Measurements from ENCODE around the gene CMC1.
"Not testable (repeated sequence)": the region's sequence is repeated elsewhere in the genome, so short reads cannot be mapped to it uniquely, and the experiment has no call there.

CMC1 gene, protein sequence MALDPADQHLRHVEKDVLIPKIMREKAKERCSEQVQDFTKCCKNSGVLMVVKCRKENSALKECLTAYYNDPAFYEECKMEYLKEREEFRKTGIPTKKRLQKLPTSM

GRCh38 chr3:28241221-28242160 is at the start of gene CMC1:
Gene CMC1 (plus strand): TSS chr3:28241619. CDS start chr3:28241794, 175 bp downstream.
- Histone ChIP-seq H3K27ac (peak within 1 kb of the TSS; percentile 73 to 95 (median 89)), H3K4me3 (peak within 1 kb of the TSS; percentile 77 to 95 (median 85)), H3K4me2 (peak within 1 kb of the TSS; percentile 75 to 92 (median 83)), H3K9me3 (replicated peaks in 1 of 11) (peaks cover 0 to 25% (median 11%) of the 10 kb centered on the region in 11 experiments; a peak in 14 of 22 replicates), H3K27me3 (no peaks in the 10 kb centered on the region), H3K9ac (peak within 1 kb of the TSS; percentile 85 to 93 (median 90)), H3K36me3 (peaks cover 0 to 17% (median 10%) of the 10 kb centered on the region in 11 experiments; a peak in 10 of 22 replicates), H4K20me1 (peaks cover 0 to 5% (median 0%) of the 10 kb centered on the region in 11 experiments; a peak in 1 of 22 replicates), H3K4me1 (peaks cover 13 to 40% (median 26%) of the 10 kb centered on the region in 10 experiments)
- no peak for TF ChIP-seq Cebpa-rat (IDR thresholded peaks at IDR 0.05)

- no peaks in the 10 kb centered on the region for H3K4me1 ChIP-seq
- peaks cover 22 to 37% (median 32%) of the 10 kb centered on the region in 11 experiments for H3K9me3 ChIP-seq (replicated peaks in 1 of 11)
- no peak overlapping the region for H3K4me3 ChIP-seq
- no peaks in the 10 kb centered on the region for H3K27me3 ChIP-seq
- H3K27ac ChIP-seq, result no peak overlapping the region
- H3K4me2 ChIP-seq, result no peak overlapping the region
- no peaks in the 10 kb centered on the region for H4K20me1 ChIP-seq
- no peak for TF ChIP-seq Cebpa-rat (IDR thresholded peaks at IDR 0.05)
- H3K36me3 ChIP-seq, result peaks cover 0 to 8% (median 0%) of the 10 kb centered on the region in 11 experiments; a peak in 1 of 22 replicates
- H3K9ac ChIP-seq, result no peak overlapping the region
These were observed 43.3 kb upstream of the CMC1 start for GRCh38 chr3:28198161-28198560.

- Histone ChIP-seq H3K4me3 (no peak overlapping the region), H3K4me1 (no peaks in the 10 kb centered on the region), H3K36me3 (peaks cover 0 to 8% (median 0%) of the 10 kb centered on the region in 11 experiments; a peak in 1 of 22 replicates), H3K9ac (no peak overlapping the region), H3K27me3 (no peaks in the 10 kb centered on the region), H3K9me3 (replicated peaks in 1 of 11) (peaks cover 22 to 45% (median 38%) of the 10 kb centered on the region in 11 experiments), H3K27ac (no peak overlapping the region), H4K20me1 (no peaks in the 10 kb centered on the region), H3K4me2 (no peak overlapping the region)
- no peak for TF ChIP-seq Cebpa-rat (IDR thresholded peaks at IDR 0.05)
These were observed 42.4 kb upstream of the CMC1 start for GRCh38 chr3:28198974-28199373.

GRCh38 chr3:28199643-28200042 is 41.8 kb upstream of the CMC1 start:
- H3K4me2 ChIP-seq, H3K36me3 ChIP-seq, H3K4me1 ChIP-seq, H3K27ac ChIP-seq, H3K27me3 ChIP-seq, H3K9ac ChIP-seq, H4K20me1 ChIP-seq, H3K4me3 ChIP-seq: not testable (repeated sequence)
- H3K9me3 ChIP-seq (replicated peaks in 1 of 11), result peaks cover 22 to 47% (median 38%) of the 10 kb centered on the region in 11 experiments

GRCh38 chr3:28200366-28200848 is 41.0 kb upstream of the CMC1 start:
- not testable (repeated sequence) for H3K27ac ChIP-seq, H3K36me3 ChIP-seq, H3K4me2 ChIP-seq, H3K27me3 ChIP-seq, H3K4me1 ChIP-seq, H3K9ac ChIP-seq, H4K20me1 ChIP-seq, H3K4me3 ChIP-seq
- peaks cover 22 to 52% (median 38%) of the 10 kb centered on the region in 11 experiments for H3K9me3 ChIP-seq (replicated peaks in 1 of 11)

DNA sequence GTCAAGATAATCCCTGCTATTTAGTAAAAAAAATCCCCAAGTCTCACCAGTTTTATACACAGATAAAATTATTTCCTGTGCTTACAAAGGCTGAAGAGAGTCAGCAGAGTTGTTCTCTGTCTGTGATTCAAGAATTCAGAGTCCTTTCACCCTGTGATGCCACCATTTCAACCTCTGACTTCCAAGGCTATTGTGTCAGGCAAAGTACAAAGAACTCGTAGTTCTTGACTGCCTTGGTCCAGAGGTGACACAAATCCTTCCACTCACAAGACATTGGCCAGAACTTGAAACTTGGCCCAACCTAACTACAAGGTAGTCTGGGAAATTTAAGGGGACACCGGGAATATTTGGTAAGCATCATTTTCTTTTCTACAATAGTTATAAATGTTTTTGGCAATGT is 34.9 kb upstream of the CMC1 start:
- Histone ChIP-seq H3K9ac (no peak overlapping the region), H3K4me2 (no peak overlapping the region), H3K27ac (no peak overlapping the region), H3K4me3 (no peak overlapping the region), H3K36me3 (no peaks in the 10 kb centered on the region), H4K20me1 (no peaks in the 10 kb centered on the region), H3K9me3 (replicated peaks in 1 of 11) (peaks cover 0 to 42% (median 16%) of the 10 kb centered on the region in 11 experiments; a peak in 14 of 22 replicates), H3K4me1 (peaks cover 0 to 11% (median 8%) of the 10 kb centered on the region in 10 experiments; a peak in 8 of 20 replicates), H3K27me3 (no peaks in the 10 kb centered on the region)
- no peak for TF ChIP-seq Cebpa-rat (IDR thresholded peaks at IDR 0.05)

GRCh38 chr3:28207000-28207733 is 34.3 kb upstream of the CMC1 start:
- H3K36me3 ChIP-seq, result no peaks in the 10 kb centered on the region
- H4K20me1 ChIP-seq, result no peaks in the 10 kb centered on the region
- H3K9me3 ChIP-seq (replicated peaks in 1 of 11), result peaks cover 0 to 41% (median 15%) of the 10 kb centered on the region in 11 experiments; a peak in 13 of 22 replicates
- H3K27ac ChIP-seq, result no peak overlapping the region
- H3K4me3 ChIP-seq, result no peak overlapping the region
- H3K4me2 ChIP-seq, result no peak overlapping the region
- no peaks in the 10 kb centered on the region for H3K27me3 ChIP-seq
- no peak for TF ChIP-seq Cebpa-rat (IDR thresholded peaks at IDR 0.05)
- peaks cover 0 to 15% (median 9%) of the 10 kb centered on the region in 10 experiments; a peak in 8 of 20 replicates for H3K4me1 ChIP-seq
- no peak overlapping the region for H3K9ac ChIP-seq

DNA sequence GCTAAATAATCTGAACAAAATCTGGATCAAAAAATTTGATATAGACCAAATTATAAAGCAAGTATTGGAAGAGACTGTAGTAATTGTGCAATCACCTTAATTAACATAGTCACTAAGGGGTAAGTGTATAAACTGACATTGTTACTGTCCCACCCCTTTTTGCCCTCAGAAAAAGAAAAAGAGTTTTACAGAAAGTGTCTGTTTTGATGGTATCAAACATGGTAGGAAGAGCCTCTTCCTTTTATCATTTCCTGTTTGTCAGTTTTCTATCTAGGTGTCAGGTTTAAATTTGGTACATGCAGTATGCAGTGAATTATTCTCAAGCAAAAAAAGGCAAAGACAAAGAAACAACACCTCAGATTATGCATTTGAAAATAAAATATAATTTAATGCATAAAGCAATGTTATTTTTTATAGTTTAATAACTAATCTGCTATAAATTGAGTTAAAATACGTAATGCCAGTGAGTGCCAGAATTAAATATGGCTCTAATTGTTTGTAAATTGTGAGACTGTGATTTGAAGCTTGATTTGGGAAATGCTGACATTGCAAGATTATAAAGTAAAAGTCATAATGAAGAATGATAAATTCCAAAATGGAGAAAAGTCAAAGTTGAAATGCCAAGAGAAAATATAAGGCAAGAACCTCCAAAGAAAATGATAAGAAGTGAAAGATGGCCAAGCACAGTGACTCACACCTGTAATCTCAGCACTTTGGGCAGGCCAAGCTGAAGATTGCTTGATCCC is 30.3 kb upstream of the CMC1 start:
- no peak overlapping the region for H3K27ac ChIP-seq
- peaks cover 0 to 15% (median 9%) of the 10 kb centered on the region in 10 experiments; a peak in 8 of 20 replicates for H3K4me1 ChIP-seq
- H3K4me2 ChIP-seq, result peak overlapping the region in 5 of 11 experiments; percentile 9 to 51 (median 17); a peak in 6 of 22 replicates
- H3K9me3 ChIP-seq (replicated peaks in 1 of 11), result peaks cover 22 to 46% (median 33%) of the 10 kb centered on the region in 11 experiments
- no peak overlapping the region; a peak in 1 of 20 replicates for H3K4me3 ChIP-seq
- H3K9ac ChIP-seq, result no peak overlapping the region
- no peak for TF ChIP-seq Cebpa-rat (IDR thresholded peaks at IDR 0.05)
- peaks cover 0 to 11% (median 0%) of the 10 kb centered on the region in 11 experiments; a peak in 3 of 22 replicates for H3K36me3 ChIP-seq
- H3K27me3 ChIP-seq, result no peaks in the 10 kb centered on the region
- H4K20me1 ChIP-seq, result no peaks in the 10 kb centered on the region

All from BLaER1 treated with 17β-estradiol and CSF1 and Interleukin-3, amounts not matched to agents 10 nM and 100 nM (cell line).